Lung (tissue), 12 donors: Measurements from ENCODE around the gene TMEM184A. TPM values are rescaled to one million over a fixed set of nuclear protein-coding genes. Genes with fewer than 3 reads are reported as not detected.

ENCODE experiments used
- ATAC-seq: fragments of 200-7000 bp; cut with Tn5 transposase; one replicate; pipeline ENCODE4 v1.9.1; 2020; ENCODE audit warnings: moderate number of reproducible peaks; ENCODE audit not compliant: insufficient read depth, low FRiP score
- DNase-seq, 3 donors: peaks; one replicate each; pipeline ENCODE4 v3.0.0-alpha.2; 2013 to 2017
- H3K27ac ChIP-seq, 2 donors: one replicate each; pipeline ENCODE4 v1.5.1; 2013; ENCODE audit warnings: mild to moderate bottlenecking in 2 of 2, moderate library complexity in 2 of 2, control low read depth in 1 of 2, inconsistent platforms in 1 of 2, low read depth in 1 of 2, low read length in 1 of 2
- H3K27me3 ChIP-seq, 3 donors: one replicate each; pipeline ENCODE4 v1.5.1; 2013; ENCODE audit warnings: low read length in 2 of 3; ENCODE audit not compliant: control insufficient read depth in 3 of 3, insufficient read depth in 3 of 3
- H3K36me3 ChIP-seq, 4 donors: one replicate each; pipeline ENCODE4 v1.5.1; 2013; ENCODE audit warnings: low read length in 4 of 4, mild to moderate bottlenecking in 1 of 4, moderate library complexity in 1 of 4; ENCODE audit not compliant: control insufficient read depth in 4 of 4, insufficient read depth in 4 of 4
- H3K4me1 ChIP-seq, 5 donors: one replicate each; pipeline ENCODE4 v1.5.1; 2013; ENCODE audit warnings: low read length in 5 of 5, mild to moderate bottlenecking in 2 of 5, moderate library complexity in 1 of 5; ENCODE audit not compliant: control insufficient read depth in 5 of 5, insufficient read depth in 5 of 5
- H3K4me3 ChIP-seq: one replicate; pipeline ENCODE4 v1.5.1; 2013; ENCODE audit warnings: mild to moderate bottlenecking, control low read depth, moderate library complexity
- H3K9ac ChIP-seq, 2 donors: one replicate each; pipeline ENCODE4 v1.5.1; 2013; ENCODE audit warnings: low read length in 2 of 2, control low read depth in 1 of 2; ENCODE audit not compliant: insufficient read depth in 1 of 2
- H3K9me3 ChIP-seq, 4 donors: one replicate each; pipeline ENCODE4 v1.5.1; 2013; ENCODE audit warnings: low read length in 3 of 4, mild to moderate bottlenecking in 1 of 4, moderate library complexity in 1 of 4; ENCODE audit not compliant: control insufficient read depth in 4 of 4, insufficient read depth in 3 of 4
- CTCF ChIP-seq: IDR thresholded peaks from 2 replicates; pipeline ENCODE4 v1.5.1; 2012; ENCODE audit warnings: mild to moderate bottlenecking; ENCODE audit errors: control extremely low read depth, extremely low read depth
- WGBS, 2 donors: extraction: QIAGEN DNeasy Blood & Tissue Kit; methylation state at CpG; one replicate each; pipeline ENCODE4 v1.1.7; 2013; 5-methylcytosine and 5-hydroxymethylcytosine counted together
- polyA plus RNA-seq, 2 donors: library from polyadenylated mRNA; stranded (reverse); fragments of 200-250 nt; gene quantifications; one replicate each; pipeline ENCODE4 v1.2.1, GENCODE V29; 2013
- total RNA-seq, 2 donors: library from RNA; depleted of rRNA in 1 of 2; stranded (reverse); fragments of >200 nt in 1 of 2; gene quantifications; one replicate each; pipeline ENCODE4 v1.2.1, GENCODE V29; 2014 to 2021
- donor health status: control.
- donor health status: control.
- donor health status: Bipolar disorder and iron deficiency.
- donor health status: healthy.
- donor health status: DM: yes; HTN: yes; CAD: no.

Gene TMEM184A
- total and polyA plus RNA-seq, 4 donors, result 1.8 to 11.8 (median 8.3) TPM

DNA sequence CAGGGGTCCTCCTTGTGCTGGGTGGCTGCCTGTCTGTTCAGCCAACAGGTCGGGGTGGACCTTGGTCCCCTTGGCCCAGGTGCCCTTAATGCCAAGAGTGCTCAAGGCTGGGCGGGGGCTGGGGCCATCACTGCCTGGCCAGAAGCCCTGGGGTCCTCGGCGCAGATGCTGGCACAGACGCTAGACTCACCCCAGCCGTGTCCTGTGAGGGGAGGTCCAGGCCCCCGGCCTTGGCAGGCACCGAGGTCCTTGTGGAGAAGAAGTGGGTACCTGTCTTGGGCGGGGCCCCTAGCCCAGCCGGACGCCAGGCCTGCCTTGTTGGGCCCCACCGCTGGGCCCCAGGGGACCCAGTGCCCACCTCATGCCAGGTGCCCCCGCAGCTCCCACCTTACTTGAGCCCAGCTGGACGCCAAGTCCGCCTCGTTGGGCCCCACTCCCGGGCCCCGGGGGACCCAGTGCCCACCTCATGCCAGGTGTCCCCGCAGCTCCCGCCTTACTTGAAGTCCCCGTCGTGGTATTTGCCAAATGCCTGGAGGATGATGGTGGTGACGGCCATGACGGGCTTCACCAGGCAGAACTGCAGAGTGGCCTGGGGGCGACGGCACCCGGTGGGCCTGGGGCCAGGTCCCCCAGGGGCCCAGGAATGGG is 6.5 kb downstream of the TMEM184A start:
- Histone ChIP-seq H3K27me3 (no peaks in the 10 kb centered on the region), H3K9ac (no peak overlapping the region), H3K36me3 (peaks cover 0 to 5% (median 0%) of the 10 kb centered on the region in 4 donors), H3K9me3 (no peaks in the 10 kb centered on the region), H3K4me3 (no peak overlapping the region), H3K27ac (no peak overlapping the region), H3K4me1 (peaks cover 0 to 1% (median 0%) of the 10 kb centered on the region in 5 donors)
- no peak for TF ChIP-seq CTCF
- DNase-seq (no peak), ATAC-seq (no peak)
- WGBS, 2 donors, result 90 to 93% methylated on average over 26 to 27 of the region's 27 CpGs

DNA sequence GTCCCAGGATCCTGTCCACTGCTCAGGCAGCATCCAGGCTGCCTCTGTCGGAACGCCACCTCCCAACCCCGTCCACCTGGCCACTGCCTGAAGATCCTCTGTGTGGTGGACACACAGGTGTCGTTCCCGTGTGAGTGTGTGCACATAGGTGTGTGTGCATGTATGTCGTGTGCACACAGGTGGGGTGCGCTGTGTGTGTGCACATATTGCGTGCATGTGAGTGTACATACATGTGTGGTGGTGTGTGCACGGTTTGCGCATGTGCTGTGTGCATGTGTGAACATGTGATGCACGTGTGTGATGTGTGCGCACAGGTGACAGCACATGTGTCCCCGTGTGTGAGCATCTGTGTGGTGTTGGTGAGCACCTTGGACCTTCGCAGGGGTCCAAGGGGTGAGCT is 7.1 kb downstream of the TMEM184A start:
- ATAC-seq, result no peak
- H3K36me3 ChIP-seq, result peaks cover 0 to 10% (median 0%) of the 10 kb centered on the region in 4 donors
- no peak for DNase-seq
- no peak overlapping the region for H3K27ac ChIP-seq
- WGBS, 2 donors, result 84 to 91% methylated on average over 14 of the region's 14 CpGs
- no peak overlapping the region for H3K9ac ChIP-seq
- H3K27me3 ChIP-seq, result no peaks in the 10 kb centered on the region
- no peak overlapping the region for H3K4me3 ChIP-seq
- TF ChIP-seq CTCF, result no peak
- peaks cover 0 to 1% (median 0%) of the 10 kb centered on the region in 5 donors for H3K4me1 ChIP-seq
- no peaks in the 10 kb centered on the region for H3K9me3 ChIP-seq

DNA sequence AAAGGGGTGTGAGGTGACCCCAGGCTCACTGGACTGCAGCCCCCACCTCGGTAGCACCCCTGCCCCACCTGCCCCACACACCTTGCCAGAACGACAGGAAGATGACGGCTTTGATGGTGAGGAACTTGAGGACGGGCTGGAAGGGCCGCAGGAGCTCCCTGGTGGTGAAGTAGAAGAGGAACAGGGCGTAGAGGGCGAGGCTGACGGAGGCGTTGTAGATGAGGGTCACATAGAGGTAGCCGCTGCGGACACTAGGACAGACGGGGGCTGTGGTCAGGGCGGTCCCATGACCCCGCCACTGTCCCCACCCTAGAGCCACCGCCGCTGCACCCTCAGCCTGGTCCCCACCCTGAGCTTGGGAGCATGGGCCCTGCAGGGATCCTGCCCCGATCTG is 7.6 kb downstream of the TMEM184A start:
- ATAC-seq, result no peak
- 64 to 76% methylated on average over 17 of the region's 17 CpGs for WGBS, 2 donors
- no peak overlapping the region for H3K9ac ChIP-seq

More for the DNA sequence above, 7.6 kb downstream of the TMEM184A start:
- no peak for DNase-seq
- Histone ChIP-seq H3K4me3 (no peak overlapping the region), H3K36me3 (peaks cover 0 to 14% (median 0%) of the 10 kb centered on the region in 4 donors), H3K4me1 (peaks cover 0 to 1% (median 0%) of the 10 kb centered on the region in 5 donors), H3K27me3 (no peaks in the 10 kb centered on the region), H3K9me3 (no peaks in the 10 kb centered on the region), H3K27ac (no peak overlapping the region)
- no peak for TF ChIP-seq CTCF
